Activated T-helper 1 cell treated with Interleukin-2 at 50 U/mL for 16 hours (primary cell): ENCODE data around the gene MRPL51.
"Not testable (repeated sequence)": the region's sequence is repeated elsewhere in the genome, so short reads cannot be mapped to it uniquely, and the experiment has no call there.

ENCODE experiments used
- DNase-seq: peaks from one replicate; pipeline ENCODE4 v3.0.0-alpha.2; 2020; ENCODE audit warnings: low read depth

The MRPL51 gene

DNA sequence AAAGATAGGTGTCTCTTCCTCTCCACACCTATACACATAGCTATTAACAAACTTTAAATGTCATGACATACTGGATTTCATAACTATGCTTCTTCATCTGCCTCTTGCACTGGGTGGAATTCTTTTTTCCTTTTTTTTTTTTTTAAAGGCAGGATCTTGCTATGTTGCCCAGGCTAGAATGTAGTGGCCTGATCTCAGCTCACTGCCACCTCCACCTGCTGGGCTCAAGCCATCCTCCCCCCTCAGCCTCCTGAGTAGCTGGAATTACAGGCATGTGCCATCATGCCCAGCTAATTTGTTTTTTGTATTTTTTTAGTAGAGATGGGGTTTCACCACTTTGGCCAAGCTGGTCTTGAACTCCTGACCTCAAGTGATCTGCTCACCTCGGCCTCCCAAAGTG, 4.8 kb downstream of the MRPL51 start:
- no peak for DNase-seq

DNA sequence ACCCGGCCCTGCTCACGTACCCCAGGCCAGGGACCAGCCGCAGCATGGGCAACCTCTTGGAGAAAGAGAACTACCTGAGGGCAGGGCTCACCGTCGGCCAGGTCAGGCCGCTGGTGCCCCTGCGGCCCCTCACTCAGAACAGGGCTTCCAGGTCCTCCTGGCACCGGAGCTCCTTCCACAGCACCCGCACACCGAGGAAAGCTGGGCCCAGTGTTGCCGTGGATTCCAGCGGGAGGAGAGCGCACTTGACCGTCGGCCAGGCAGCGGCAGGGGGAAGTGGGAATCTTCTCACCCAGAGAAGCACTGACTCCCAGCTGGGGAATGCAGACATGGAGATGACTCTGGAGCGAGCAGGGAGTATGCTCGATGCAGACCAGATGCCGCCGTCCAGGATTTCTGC, 14.6 kb downstream of the MRPL51 start:
- DNase-seq: no peak

GRCh38 chr12:6477601-6478377, 15.3 kb downstream of the MRPL51 start:
- DNase-seq: not testable (repeated sequence)

DNA sequence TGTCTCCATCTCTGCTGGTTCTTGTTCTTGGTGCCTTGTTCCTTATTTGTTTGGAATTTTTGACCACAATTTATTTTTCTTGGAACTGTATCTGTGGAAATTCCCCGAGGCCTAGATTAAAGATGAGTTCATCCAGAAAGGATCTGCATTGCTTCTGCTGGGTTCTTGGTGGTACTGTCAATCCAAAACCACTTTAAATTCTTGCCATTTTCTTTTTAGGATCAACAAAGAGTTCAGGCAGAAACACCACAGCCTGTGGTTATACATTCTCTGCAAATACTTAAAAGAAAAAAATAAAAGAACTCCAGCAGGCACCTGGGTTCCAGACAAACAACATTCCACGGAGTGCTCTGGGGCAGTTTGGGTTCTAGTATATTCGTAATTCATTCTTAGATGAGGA, 16.6 kb downstream of the MRPL51 start:
- no peak for DNase-seq

GRCh38 chr12:6475233-6475975, 17.7 kb downstream of the MRPL51 start:
- not testable (repeated sequence) for DNase-seq

DNA sequence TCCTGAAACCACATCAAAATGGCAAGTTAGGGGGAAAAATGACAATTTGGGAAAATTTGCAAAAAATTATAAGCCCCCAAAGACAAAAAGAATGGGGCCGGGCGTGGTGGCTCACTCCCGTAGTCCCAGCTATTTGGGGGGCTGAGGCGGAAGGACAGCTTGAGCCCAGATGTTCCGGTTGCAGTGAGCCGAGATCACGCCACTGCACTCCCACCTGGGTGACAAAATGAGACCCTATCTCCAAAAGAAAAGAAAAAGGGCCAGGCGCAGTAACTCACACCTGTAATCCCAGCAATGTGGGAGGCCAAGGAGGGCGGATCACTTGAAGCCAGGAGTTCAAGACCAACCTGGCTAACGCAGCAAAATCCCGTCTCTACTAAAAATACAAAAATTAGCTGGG, 20.6 kb downstream of the MRPL51 start:
- DNase-seq: no peak

DNA sequence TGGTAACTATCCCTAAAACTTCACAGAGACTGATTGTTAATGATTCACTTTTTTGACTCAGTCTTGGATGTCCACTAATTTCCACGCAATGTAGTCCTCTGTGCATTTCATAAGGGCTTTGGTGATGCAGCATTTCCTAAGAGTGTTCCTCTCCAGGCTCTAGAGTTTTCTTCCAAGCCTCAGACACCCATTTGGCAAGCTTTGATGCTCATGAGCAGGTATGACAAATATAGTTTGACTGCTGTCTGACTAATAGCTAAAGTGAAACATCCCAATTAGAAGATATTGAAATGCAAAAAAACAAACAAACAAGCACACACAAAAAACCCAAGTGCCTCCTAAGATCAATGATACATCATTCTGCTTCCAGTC, 21.1 kb downstream of the MRPL51 start:
- DNase-seq: no peak

DNA sequence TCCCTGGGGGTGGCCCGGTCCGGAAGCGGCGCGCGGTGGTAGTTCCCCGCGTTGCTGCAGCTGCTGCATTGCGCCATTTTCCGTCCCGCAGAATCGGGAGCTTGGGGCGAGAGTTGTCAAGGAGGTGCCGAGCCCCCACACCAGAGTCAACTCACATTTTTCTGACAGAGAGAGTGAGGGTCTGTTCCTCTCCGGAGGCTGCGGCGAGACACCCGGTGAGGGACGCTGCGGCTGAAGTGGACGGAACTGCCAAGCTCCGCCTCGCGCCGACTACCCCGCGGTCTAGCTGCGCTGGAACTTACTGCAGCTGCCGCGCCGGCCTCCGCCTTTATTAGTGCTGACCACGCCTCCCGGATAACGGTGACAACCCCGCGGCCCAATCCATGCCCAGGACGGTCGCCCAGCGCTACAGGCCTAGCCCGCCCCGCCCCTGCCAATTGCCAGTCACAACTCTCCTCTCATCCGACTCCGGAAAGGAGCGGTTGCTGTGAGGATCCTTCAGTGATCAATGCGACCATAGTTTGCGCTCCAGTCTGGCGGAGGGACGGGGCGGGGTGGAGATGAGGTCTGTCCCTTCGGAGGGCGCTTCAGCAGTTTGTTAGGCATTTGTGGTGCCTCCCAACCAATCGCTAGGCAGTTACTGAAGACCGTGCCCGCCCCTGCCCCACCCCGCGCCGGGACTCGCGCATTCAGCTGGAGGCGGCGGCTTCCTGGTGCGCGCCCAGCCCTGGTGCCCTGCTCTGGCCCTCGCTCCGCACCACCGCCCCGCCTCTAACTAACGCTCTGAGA, 22.5 kb downstream of the MRPL51 start, which contains the start of gene VAMP1:
Gene VAMP1 (minus strand): TSS at position 303 of the 789 bp plus-strand sequence. CDS start 146 bp downstream, at position 157.
- DNase-seq: peak; percentile 95

DNA sequence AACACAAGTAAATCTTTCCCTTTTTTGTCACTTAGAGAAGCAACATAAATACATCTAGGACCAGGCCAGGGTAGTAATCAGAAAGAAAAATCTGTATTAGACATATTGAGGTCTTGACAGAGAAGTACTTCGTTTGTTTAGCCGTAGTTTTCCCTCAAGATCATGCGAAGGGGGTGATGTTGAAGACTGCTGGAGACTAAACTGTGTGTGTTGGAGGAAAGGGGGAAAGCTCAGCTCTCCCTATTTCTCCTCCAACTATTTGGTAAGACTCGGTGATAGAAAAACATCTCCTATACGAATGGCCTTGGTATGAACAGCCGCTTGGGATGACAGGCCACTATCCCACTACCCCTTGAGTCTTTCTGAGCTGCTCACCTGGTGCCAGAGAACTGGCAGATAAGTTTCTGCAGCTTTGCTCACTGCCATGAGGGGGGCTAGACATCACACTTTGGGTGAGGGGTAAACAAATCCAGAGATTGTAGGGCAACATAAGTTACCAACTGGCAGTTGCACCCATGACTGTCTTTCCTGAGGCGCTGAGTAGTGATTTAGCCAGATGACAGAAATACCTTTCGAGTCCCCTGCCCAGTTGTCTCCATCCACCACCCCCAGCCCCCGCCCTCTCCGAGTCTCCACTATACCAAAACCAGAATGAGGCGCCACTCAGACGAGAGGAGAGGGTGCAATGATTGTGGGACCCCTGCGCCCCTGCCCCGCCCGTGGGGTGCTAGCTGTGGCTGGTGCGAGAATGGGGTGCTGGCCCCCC, 23.3 kb downstream of the MRPL51 start:
- no peak for DNase-seq

GRCh38 chr12:6469092-6469491, 24.0 kb downstream of the MRPL51 start:
- DNase-seq: no peak

DNA sequence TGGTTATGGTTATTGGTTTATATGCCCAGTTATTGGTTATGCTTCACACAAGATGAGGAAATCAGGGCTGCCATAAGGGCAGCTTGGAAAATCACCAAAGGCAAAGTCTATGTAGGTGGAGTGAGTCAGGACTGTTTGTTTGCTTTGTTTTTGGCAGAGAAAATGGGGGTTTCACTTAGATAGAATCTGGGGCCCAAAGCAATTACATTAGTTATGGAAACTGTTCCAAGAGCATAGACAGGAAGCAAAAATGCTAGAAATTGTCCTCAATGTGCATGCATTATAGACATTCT, 24.8 kb downstream of the MRPL51 start:
- no peak for DNase-seq

DNA sequence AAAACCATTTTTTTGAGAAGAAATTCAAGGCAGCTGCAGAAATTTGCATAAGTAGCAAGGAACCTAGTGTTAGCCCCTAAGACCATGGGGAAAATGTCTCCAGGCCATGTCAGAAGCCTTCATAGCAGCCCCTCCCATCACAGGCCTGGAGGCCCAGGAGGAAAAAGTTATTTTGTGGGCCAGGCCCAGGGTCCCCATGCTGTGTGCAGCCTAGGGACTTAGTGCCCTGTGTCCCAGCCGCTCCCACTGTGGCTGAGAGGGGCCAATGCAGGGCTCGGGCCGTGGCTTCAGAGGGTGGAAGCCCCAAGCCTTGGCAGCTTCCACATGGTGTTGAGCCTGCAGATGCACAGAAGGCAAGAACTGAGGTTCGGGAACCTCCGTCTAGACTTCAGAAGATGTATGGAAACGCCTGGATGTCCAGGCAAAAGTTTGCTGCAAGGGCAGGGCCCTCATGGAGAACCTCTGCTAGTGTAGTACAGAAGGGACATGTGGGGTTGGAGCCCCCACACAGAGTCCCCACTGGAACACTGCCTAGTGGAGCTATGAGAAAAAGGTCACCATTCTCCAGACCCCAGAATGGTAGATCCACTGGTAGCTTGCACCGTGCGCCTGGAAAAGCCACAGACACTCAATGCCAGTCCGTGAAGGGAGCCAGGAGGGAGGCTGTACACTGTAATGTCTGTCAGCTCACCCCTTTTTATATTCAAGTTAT, 25.3 kb downstream of the MRPL51 start:
- DNase-seq: not testable (repeated sequence)

GRCh38 chr12:6466751-6467150, 26.3 kb downstream of the MRPL51 start:
- not testable (repeated sequence) for DNase-seq

GRCh38 chr12:6466184-6466573, 26.9 kb downstream of the MRPL51 start:
- no peak for DNase-seq

DNA sequence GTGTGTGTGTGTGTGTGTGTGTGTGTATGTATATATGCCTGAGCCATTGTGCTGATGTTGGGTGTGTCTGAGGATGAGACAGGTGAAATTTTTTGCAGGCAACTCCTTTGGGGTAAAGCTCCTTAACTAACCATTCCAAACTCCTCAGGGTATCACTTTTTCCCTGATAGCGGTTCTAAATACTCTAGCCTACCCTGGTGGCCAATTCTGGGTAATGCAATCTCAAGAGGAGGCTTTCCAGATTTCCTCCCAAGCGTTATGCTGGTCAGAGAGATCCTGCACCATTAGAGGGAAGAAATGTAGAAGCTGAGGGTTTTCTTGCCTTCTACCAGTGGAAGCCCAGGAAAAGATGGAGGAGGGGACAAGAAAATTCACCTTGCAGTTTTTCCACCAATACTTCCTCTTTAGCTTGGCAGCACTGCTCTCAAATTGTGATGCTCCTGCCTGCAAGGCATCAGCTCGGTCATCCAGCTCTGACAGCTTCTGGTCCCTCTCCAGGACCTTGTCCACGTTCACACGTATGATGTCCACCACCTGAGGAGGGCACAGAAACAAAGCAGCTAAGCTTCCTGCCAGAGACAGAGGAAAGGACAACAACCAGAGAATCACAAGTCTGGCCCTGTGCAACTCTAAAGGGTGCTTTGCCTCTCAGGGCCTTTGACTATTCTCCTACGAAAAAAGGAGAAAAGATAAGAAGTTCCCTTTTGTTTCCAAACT, 27.4 kb downstream of the MRPL51 start:
- DNase-seq: no peak

GRCh38 chr12:6464531-6464930, 28.5 kb downstream of the MRPL51 start:
- DNase-seq: no peak

DNA sequence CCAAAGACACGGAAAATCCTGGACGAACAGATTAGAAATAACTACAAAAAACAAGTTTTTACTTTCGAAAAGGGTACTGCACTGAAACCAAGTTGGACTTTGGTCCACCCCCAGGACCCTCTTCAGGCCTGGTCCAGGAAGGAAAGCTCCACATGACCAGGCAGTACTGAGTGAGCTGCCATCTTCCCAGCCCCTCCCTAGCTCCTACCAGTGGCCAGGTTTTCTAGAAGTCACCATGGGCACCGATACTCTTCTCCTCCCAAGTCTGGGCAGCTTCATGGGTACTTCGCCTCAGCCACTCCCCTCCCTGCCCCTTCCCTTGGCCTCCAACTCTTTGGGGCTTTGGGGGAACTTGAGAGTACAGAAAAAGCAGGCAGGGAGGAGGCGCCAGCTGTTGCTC, 29.2 kb downstream of the MRPL51 start:
- DNase-seq: no peak

DNA sequence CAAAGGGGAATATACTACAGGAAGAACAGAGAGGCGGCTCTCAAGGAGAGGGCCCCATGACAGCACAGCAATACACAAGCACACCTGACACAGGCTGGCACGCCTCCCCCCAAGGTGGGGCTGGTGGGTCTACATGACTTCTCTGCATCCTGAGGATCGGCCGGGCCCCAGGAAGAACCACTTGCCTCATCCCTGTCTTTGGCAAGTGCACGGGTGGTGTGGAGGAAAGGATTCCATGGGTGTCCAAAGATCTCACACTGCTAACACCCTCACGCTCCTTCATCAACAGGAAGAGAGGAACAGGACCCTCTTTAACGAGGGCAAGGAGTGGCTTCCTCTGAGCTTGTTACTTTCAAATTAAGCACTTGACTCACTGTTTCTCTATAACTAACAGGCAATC, 29.8 kb downstream of the MRPL51 start:
- DNase-seq: no peak

- no peak for DNase-seq
Observed at GRCh38 chr12:6462234-6462995, 30.6 kb downstream of the MRPL51 start.
